SH-SY5Y (cell line): ENCODE data around the gene PIH1D2.

ENCODE experiments used
- GATA2 ChIP-seq: IDR thresholded peaks from 2 replicates; pipeline ENCODE4 v1.6.1; 2011; ENCODE audit warnings: mild to moderate bottlenecking, low read depth, low read length
- GATA3 ChIP-seq: IDR thresholded peaks from 2 replicates; pipeline ENCODE4 v1.6.1; 2011; ENCODE audit warnings: low read depth, mild to moderate bottlenecking, low read length, moderate library complexity

- TF ChIP-seq GATA3 (no peak), GATA2 (no peak)
Observed at GRCh38 chr11:112096194-112096593, 22.4 kb upstream of the PIH1D2 start.
